Skin epidermis (tissue), 12 donors: ENCODE data around the gene CDC42BPA.

Experiments
- H3K27ac ChIP-seq, 21 experiments: fragments of 200-600 bp; sonication (generic) in 11 of 21; one replicate each; pipeline ENCODE4 v1.5.0; 2020; ENCODE audit warnings: mild to moderate bottlenecking in 3 of 21, inconsistent platforms in 2 of 21, moderate library complexity in 2 of 21
- H3K4me3 ChIP-seq, 7 experiments: fragments of 200-600 bp; sonication (generic) in 2 of 7; one replicate each; pipeline ENCODE4 v1.5.0; 2020; ENCODE audit warnings: inconsistent platforms in 2 of 7, mild to moderate bottlenecking in 2 of 7, moderate library complexity in 1 of 7

CDC42BPA gene

DNA sequence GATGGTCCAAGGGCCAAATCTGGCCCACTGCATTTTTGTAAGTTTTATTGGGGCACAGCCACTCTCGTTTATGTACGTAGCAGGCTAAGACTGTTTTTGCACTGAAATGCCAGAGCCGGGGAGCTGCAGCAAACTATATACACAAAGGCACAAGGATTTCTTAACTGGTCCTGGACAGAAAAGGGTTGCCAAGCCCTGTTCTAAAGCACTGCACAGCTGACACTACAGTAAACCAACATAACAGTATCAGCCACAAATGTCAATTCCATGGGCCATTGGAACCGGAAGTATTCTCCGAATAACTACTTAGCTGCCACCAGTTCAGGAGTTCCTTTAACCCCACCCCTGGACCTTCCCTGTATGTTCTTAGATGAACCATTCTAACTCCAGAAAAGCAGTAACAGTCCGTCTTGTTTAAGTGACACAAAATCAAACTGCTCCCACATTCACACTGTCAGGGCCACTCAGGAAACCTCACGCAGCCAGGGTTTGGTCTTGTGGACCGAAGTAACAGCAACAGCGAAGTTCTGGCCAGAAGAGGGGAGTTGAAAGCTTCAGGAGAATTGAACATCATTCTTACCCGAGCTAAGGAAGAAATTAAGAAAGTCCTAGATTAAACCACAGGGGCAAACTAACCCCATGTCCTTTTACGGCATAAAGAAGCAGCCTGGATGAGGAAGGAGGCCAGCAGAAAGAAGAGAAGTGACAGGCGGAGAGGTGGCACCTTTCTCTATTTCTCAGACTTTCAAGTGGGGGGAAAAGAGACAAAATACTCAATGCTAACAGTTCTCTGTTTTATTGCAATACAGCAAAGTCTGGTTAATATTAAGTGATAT is 329.0 kb downstream of the CDC42BPA start:
- Histone ChIP-seq H3K4me3 (no peak overlapping the region), H3K27ac (peak overlapping the region in 8 of 21 experiments; percentile 8 to 72 (median 44))

DNA sequence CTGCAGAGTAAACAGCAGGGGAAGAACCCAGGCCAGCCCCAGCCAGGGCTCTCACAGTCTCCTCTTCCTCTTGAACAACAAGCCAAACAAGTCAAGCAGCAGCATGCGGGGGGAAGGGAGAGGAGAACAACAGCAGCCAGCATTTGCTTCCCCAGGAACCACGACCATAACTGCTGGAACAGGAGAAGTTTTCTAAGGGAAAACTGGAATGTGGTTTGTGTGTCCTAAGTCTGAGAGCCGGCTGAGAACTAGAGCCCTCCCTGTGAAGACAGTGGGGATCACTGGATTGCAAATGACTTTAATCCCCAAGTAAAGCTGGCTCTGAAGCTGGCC is 330.0 kb downstream of the CDC42BPA start:
- H3K27ac ChIP-seq, result peak overlapping the region in 2 of 21 experiments; percentile 8 to 28
- no peak overlapping the region for H3K4me3 ChIP-seq

- H3K27ac ChIP-seq, result peak overlapping the region in 4 of 21 experiments; percentile 8 to 34 (median 20)
Measured at GRCh38 chr1:226987623-226988333, 330.5 kb downstream of the CDC42BPA start.

GRCh38 chr1:226987179-226987536 is 331.1 kb downstream of the CDC42BPA start:
- H3K4me3 ChIP-seq, result no peak overlapping the region
- H3K27ac ChIP-seq, result no peak overlapping the region

More at GRCh38 chr1:226987623-226988333, 330.5 kb downstream of the CDC42BPA start:
- no peak overlapping the region for H3K4me3 ChIP-seq

GRCh38 chr1:226986496-226987178 is 331.7 kb downstream of the CDC42BPA start:
- Histone ChIP-seq H3K27ac (no peak overlapping the region), H3K4me3 (no peak overlapping the region)

- no peak overlapping the region for H3K27ac ChIP-seq
- no peak overlapping the region for H3K4me3 ChIP-seq
Measured at GRCh38 chr1:226985839-226986463, 332.3 kb downstream of the CDC42BPA start.

GRCh38 chr1:226985239-226985838 is 333.0 kb downstream of the CDC42BPA start:
- H3K27ac ChIP-seq, result peak overlapping the region in 1 of 21 experiments; percentile 12
- H3K4me3 ChIP-seq, result no peak overlapping the region

GRCh38 chr1:226984521-226985238 is 333.6 kb downstream of the CDC42BPA start:
- Histone ChIP-seq H3K27ac (peak overlapping the region in 1 of 21 experiments; percentile 12), H3K4me3 (no peak overlapping the region)

- no peak overlapping the region for H3K4me3 ChIP-seq
- H3K27ac ChIP-seq, result no peak overlapping the region
Measured at GRCh38 chr1:226983992-226984364, 334.3 kb downstream of the CDC42BPA start.

DNA sequence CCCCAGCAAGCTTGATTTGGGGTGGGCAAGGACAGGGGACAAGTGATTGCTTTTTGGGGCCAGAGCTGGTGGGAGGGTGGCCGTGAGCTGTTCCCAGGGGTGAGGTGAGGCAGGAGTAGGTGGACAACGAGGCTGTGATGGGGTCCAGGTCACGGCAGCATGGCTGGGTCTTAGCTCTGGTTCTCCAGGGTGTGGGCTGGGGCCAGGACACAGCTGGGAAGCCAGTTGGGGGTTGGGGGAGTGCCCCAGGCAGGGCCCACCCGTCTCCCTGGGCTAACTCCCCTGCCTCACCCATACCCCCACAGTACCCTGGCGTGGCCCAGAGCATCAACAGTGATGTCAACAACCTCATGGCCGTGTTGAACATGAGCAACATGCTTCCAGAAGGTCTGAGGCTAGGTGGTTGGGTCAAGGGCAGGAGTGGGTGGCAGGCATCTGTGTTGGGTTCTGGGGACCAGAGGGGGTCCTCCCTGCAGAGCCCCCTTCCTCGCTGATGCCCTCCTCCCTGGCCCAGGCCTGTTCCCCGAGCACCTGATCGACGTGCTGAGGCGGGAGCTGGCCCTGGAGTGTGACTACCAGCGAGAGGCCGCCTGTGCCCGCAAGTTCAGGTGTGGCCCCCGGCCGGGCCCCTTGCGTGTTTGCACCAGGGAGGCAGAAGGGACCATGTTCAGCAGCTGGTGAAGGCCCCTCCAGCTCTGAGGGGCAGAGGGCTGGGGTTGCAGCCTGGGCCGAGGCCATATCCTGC is 334.9 kb downstream of the CDC42BPA start:
- Histone ChIP-seq H3K4me3 (no peak overlapping the region), H3K27ac (no peak overlapping the region)

- Histone ChIP-seq H3K27ac (no peak overlapping the region), H3K4me3 (no peak overlapping the region)
Measured at GRCh38 chr1:226982451-226983177, 335.7 kb downstream of the CDC42BPA start.

- no peak overlapping the region for H3K27ac ChIP-seq
Measured at GRCh38 chr1:226981838-226982237, 336.5 kb downstream of the CDC42BPA start.

GRCh38 chr1:226981386-226981817 is 336.9 kb downstream of the CDC42BPA start:
- Histone ChIP-seq H3K27ac (no peak overlapping the region), H3K4me3 (no peak overlapping the region)

More at GRCh38 chr1:226981838-226982237, 336.5 kb downstream of the CDC42BPA start:
- H3K4me3 ChIP-seq, result no peak overlapping the region

- peak overlapping the region in 3 of 21 experiments; percentile 6 to 32 (median 32) for H3K27ac ChIP-seq
- H3K4me3 ChIP-seq, result no peak overlapping the region
Measured at GRCh38 chr1:226980565-226981385, 337.5 kb downstream of the CDC42BPA start.

- no peak overlapping the region for H3K4me3 ChIP-seq
- H3K27ac ChIP-seq, result peak overlapping the region in 3 of 21 experiments; percentile 6 to 32 (median 32)
Measured at GRCh38 chr1:226980122-226980560, 338.2 kb downstream of the CDC42BPA start.

GRCh38 chr1:226979517-226980121 is 338.7 kb downstream of the CDC42BPA start:
- H3K4me3 ChIP-seq, result no peak overlapping the region

More at GRCh38 chr1:226979517-226980121, 338.7 kb downstream of the CDC42BPA start:
- H3K27ac ChIP-seq, result peak overlapping the region in 2 of 21 experiments; percentile 32
